ENCODE data around the gene MEF2A.

GRCh38 chr15:99674279-99674678 lies 108.5 kb downstream of the MEF2A start:
- no peak for TF ChIP-seq POLR2A (IDR thresholded peaks at IDR 0.05; ENCODE audit: low read length)
- TF ChIP-seq GATA1 (IDR thresholded peaks at IDR 0.05; ENCODE audit: low read depth, low read length): no peak

All from erythroblast (primary cell).